H1 (cell line): ENCODE results near the gene IL31RA. TPM values are rescaled to one million over a fixed set of nuclear protein-coding genes. Genes with fewer than 3 reads are reported as not detected.

ENCODE experiments used
- ATF2 ChIP-seq: IDR thresholded peaks from 2 replicates; pipeline ENCODE4 v1.6.1; 2012; ENCODE audit warnings: low read length, inconsistent platforms
- ATF3 ChIP-seq: IDR thresholded peaks from 2 replicates; pipeline ENCODE4 v1.6.1; 2011; ENCODE audit warnings: low read depth, mild to moderate bottlenecking, low read length; ENCODE audit not compliant: insufficient read depth
- CHD1 ChIP-seq: IDR thresholded peaks from 2 replicates; pipeline ENCODE4 v1.6.1; 2012; ENCODE audit warnings: low read depth, low read length, improper control_type of control experiment
- CHD2 ChIP-seq: IDR thresholded peaks from 2 replicates; pipeline ENCODE4 v1.6.1; 2012; ENCODE audit warnings: low read length, improper control_type of control experiment
- CHD7 ChIP-seq: fragments of 300-600 bp; sonication (generic); IDR thresholded peaks from 2 replicates; pipeline ENCODE4 v1.7.1; 2012; ENCODE audit warnings: low read length, moderate library complexity, mild to moderate bottlenecking, inconsistent platforms; ENCODE audit not compliant: insufficient replicate concordance
- GTF2F1 ChIP-seq: IDR thresholded peaks from 2 replicates; pipeline ENCODE4 v1.6.1; 2012; ENCODE audit warnings: low read depth, low read length, improper control_type of control experiment, borderline replicate concordance
- HDAC6 ChIP-seq: IDR thresholded peaks from one replicate; pipeline ENCODE4 v1.7.1; 2012; ENCODE audit warnings: low read depth, mild to moderate bottlenecking, inconsistent platforms, low read length, moderate library complexity
- POLR2AphosphoS5 ChIP-seq: IDR thresholded peaks from 2 replicates; pipeline ENCODE4 v1.6.1; 2011; ENCODE audit warnings: low read depth, low read length
- RXRA ChIP-seq: IDR thresholded peaks from 2 replicates; pipeline ENCODE4 v1.6.1; 2011; ENCODE audit warnings: low read depth, mild to moderate bottlenecking, low read length, moderate library complexity; ENCODE audit not compliant: insufficient read depth
- polyA plus RNA-seq, 7 experiments: library from polyadenylated mRNA; depleted of rRNA in 3 of 7; stranded (reverse) in 5 of 7; unstranded in 2 of 7; fragments of >200 nt in 5 of 7; fragments of 200-250 nt in 2 of 7; gene quantifications; 1 replicate in 5 of 7; 2 replicates in 1 of 7; 4 replicates in 1 of 7; pipeline versions ENCODE4 v1.2.1 to v1.2.3, GENCODE V29; 2011 to 2013; ENCODE audit warnings: missing spikeins in 2 of 7, mixed read lengths in 2 of 7
- total RNA-seq: library from RNA; stranded (reverse); fragmentation: NEBNext Ultra II Directional; extraction: Animal tissue kit (Norgen Biotek cat#: 25700); gene quantifications from 2 replicates; pipeline ENCODE4 v1.2.1, GENCODE V29; 2021

IL31RA gene
- total and polyA plus RNA-seq, 2 of the 8 experiments (the other 6 are each of a cell fraction or from before 2014, with no cell fraction given), result not detected

GRCh38 chr5:55923177-55923771, 72.1 kb downstream of the IL31RA start (continued):
- TF ChIP-seq CHD7 (no peak), CHD1 (no peak), RXRA (no peak), ATF3 (no peak), POLR2AphosphoS5 (no peak), GTF2F1 (no peak), CHD2 (no peak), HDAC6 (no peak), ATF2 (no peak)
